Naive thymus-derived CD4-positive, alpha-beta T cell (primary cell): ENCODE data around the gene MYO5A. TPM values are rescaled to one million over a fixed set of nuclear protein-coding genes. Genes with fewer than 3 reads are reported as not detected.
A peak's percentile ranks its signal among the peaks of the same experiment; 100 is the strongest.

Experiments
- ATAC-seq: fragments of 150-1000 bp; cut with Tn5 transposase; 2 replicates; pipeline ENCODE4 v1.10.0; 2021; ENCODE audit warnings: mild to moderate bottlenecking, moderate library complexity
- CTCF ChIA-PET: fragments of 350-600 bp; sonication (Branson Sonifier 250); formaldehyde crosslinking; loops from one replicate; lab custom pipeline; 2021; ENCODE audit warnings: antibody characterized with exemption; lab: Charles Lee
- POLR2A ChIA-PET: fragments of 350-600 bp; sonication (Branson Sonifier 250); formaldehyde crosslinking; loops from one replicate; lab custom pipeline; 2021; ENCODE audit warnings: antibody characterized with exemption, inconsistent platforms; lab: Charles Lee
- DNase-seq, 9 donors: peaks; one replicate each; pipeline versions ENCODE4 v3.0.0 to v3.0.0-alpha.2; 2020 to 2022; ENCODE audit warnings: mixed read lengths in 1 of 9
- H3K27ac ChIP-seq: one replicate; pipeline ENCODE4 v1.7.0; 2013; ENCODE audit warnings: mild to moderate bottlenecking, low read depth, low read length, moderate library complexity
- H3K27me3 ChIP-seq, 2 donors: one replicate each; pipeline ENCODE4 v1.7.0; 2013; ENCODE audit warnings: low read length in 2 of 2, mild to moderate bottlenecking in 2 of 2, moderate library complexity in 2 of 2; ENCODE audit not compliant: control insufficient read depth in 2 of 2, insufficient read depth in 2 of 2
- H3K36me3 ChIP-seq, 3 experiments: 1 replicate in 2 of 3; 2 replicates in 1 of 3; pipeline ENCODE4 v1.7.0; 2013; ENCODE audit warnings: low read length in 3 of 3, mild to moderate bottlenecking in 3 of 3, moderate library complexity in 1 of 3; ENCODE audit not compliant: insufficient read depth in 3 of 3, control insufficient read depth in 2 of 3
- H3K4me1 ChIP-seq, 2 donors: one replicate each; pipeline ENCODE4 v1.7.0; 2013; ENCODE audit warnings: low read length in 2 of 2, mild to moderate bottlenecking in 2 of 2, moderate library complexity in 1 of 2; ENCODE audit not compliant: control insufficient read depth in 2 of 2, insufficient read depth in 2 of 2
- H3K4me3 ChIP-seq: 2 replicates; pipeline ENCODE4 v1.7.0; 2013; ENCODE audit warnings: mild to moderate bottlenecking, low read length
- H3K9me3 ChIP-seq, 3 experiments: 1 replicate in 2 of 3; 2 replicates in 1 of 3; pipeline ENCODE4 v1.7.0; 2013; ENCODE audit warnings: low read length in 3 of 3; ENCODE audit not compliant: control insufficient read depth in 2 of 3
- H3K27ac Mint-ChIP-seq, 9 donors: one replicate each; pipeline ENCODE4 v1.8.0; 2020 to 2022; ENCODE audit warnings: mixed read lengths in 9 of 9, mild to moderate bottlenecking in 8 of 9, moderate library complexity in 5 of 9, inconsistent platforms in 2 of 9
- H3K27me3 Mint-ChIP-seq, 5 donors: one replicate each; pipeline ENCODE4 v1.8.0; 2021 to 2022; ENCODE audit warnings: mixed read lengths in 5 of 5, mild to moderate bottlenecking in 1 of 5
- H3K36me3 Mint-ChIP-seq, 5 donors: one replicate each; pipeline ENCODE4 v1.8.0; 2020 to 2022; ENCODE audit warnings: mixed read lengths in 5 of 5, mild to moderate bottlenecking in 3 of 5, inconsistent platforms in 1 of 5
- H3K4me1 Mint-ChIP-seq, 7 donors: one replicate each; pipeline ENCODE4 v1.8.0; 2020 to 2022; ENCODE audit warnings: mixed read lengths in 7 of 7, mild to moderate bottlenecking in 3 of 7, inconsistent platforms in 1 of 7
- H3K4me3 Mint-ChIP-seq, 10 donors: one replicate each; pipeline ENCODE4 v1.8.0; 2020 to 2022; ENCODE audit warnings: mild to moderate bottlenecking in 10 of 10, mixed read lengths in 10 of 10, moderate library complexity in 6 of 10, inconsistent platforms in 2 of 10
- H3K9me3 Mint-ChIP-seq, 11 donors: one replicate each; pipeline ENCODE4 v1.8.0; 2020 to 2022; ENCODE audit warnings: mixed read lengths in 11 of 11, mild to moderate bottlenecking in 4 of 11, inconsistent platforms in 1 of 11, moderate library complexity in 1 of 11
- intact Hi-C, 2 donors: fragments of 100-400 bp; cut with micrococcal nuclease; formaldehyde crosslinking; loops; one replicate each; pipeline ENCODE4 v1.15.1; 2023
- polyA plus RNA-seq, 2 donors: library from polyadenylated mRNA; unstranded; fragments of 300-500 nt; fragmentation: Illumina TruSeq; gene quantifications; one replicate each; pipeline ENCODE4 v1.2.3, GENCODE V29; 2021
- total RNA-seq, 6 experiments: library from RNA in 5 of 6; stranded (reverse) in 5 of 6; gene quantifications; 1 replicate in 5 of 6; 2 replicates in 1 of 6; pipeline ENCODE4 v1.2.3 and lab custom pipeline; 2021 to 2026

MYO5A gene
- total and polyA plus RNA-seq, 7 experiments from 2014 or later, result 4.2 to 39.6 (median 20.8) TPM

GRCh38 chr15:52360229-52361203, 168.2 kb downstream of the MYO5A start:
- ATAC-seq, result no peak
- ChIA-PET POLR2A (no interaction called here), CTCF (no interaction called here)
- H3K4me3 Mint-ChIP-seq, result no peak overlapping the region
- Histone ChIP-seq H3K4me1 (no peaks in the 10 kb centered on the region), H3K27ac (no peak overlapping the region), H3K27me3 (no peaks in the 10 kb centered on the region), H3K4me3 (no peak overlapping the region), H3K9me3 (no peaks in the 10 kb centered on the region), H3K36me3 (peaks cover 0 to 52% (median 3%) of the 10 kb centered on the region in 3 experiments)
- peaks cover 16 to 54% (median 24%) of the 10 kb centered on the region in 5 donors for H3K36me3 Mint-ChIP-seq
- DNase-seq, result no peak
- H3K4me1 Mint-ChIP-seq, result peaks cover 0 to 4% (median 0%) of the 10 kb centered on the region in 7 donors
- peak overlapping the region in 1 of 9 donors; percentile 54 for H3K27ac Mint-ChIP-seq
- H3K9me3 Mint-ChIP-seq, result no peaks in the 10 kb centered on the region
- intact Hi-C loops, result no loop called here
- no peaks in the 10 kb centered on the region for H3K27me3 Mint-ChIP-seq

GRCh38 chr15:52359722-52360121, 169.0 kb downstream of the MYO5A start:
- no peak overlapping the region for H3K27ac Mint-ChIP-seq
- Histone ChIP-seq H3K4me1 (no peaks in the 10 kb centered on the region), H3K27ac (no peak overlapping the region), H3K36me3 (peaks cover 3 to 46% (median 5%) of the 10 kb centered on the region in 3 experiments), H3K4me3 (no peak overlapping the region), H3K27me3 (no peaks in the 10 kb centered on the region), H3K9me3 (no peaks in the 10 kb centered on the region)
- peaks cover 12 to 48% (median 20%) of the 10 kb centered on the region in 5 donors for H3K36me3 Mint-ChIP-seq
- intact Hi-C loops, result no loop called here
- H3K27me3 Mint-ChIP-seq, result no peaks in the 10 kb centered on the region
- POLR2A ChIA-PET, result no interaction called here
- H3K4me3 Mint-ChIP-seq, result no peak overlapping the region
- H3K4me1 Mint-ChIP-seq, result peaks cover 0 to 4% (median 0%) of the 10 kb centered on the region in 7 donors
- no peaks in the 10 kb centered on the region for H3K9me3 Mint-ChIP-seq
- CTCF ChIA-PET, result interaction anchor here (0.5 kb wide), 1 partner anchor 320 kb away, joined by 3 read pairs; no protein-coding TSS in a partner anchor
- ATAC-seq, result no peak
- no peak for DNase-seq

GRCh38 chr15:52357949-52358348, 170.7 kb downstream of the MYO5A start:
- peak overlapping the region in 1 of 9 donors; percentile 21 for H3K27ac Mint-ChIP-seq

GRCh38 chr15:52352086-52352485, 176.6 kb downstream of the MYO5A start:
- Histone ChIP-seq H3K27ac (no peak overlapping the region), H3K9me3 (no peaks in the 10 kb centered on the region), H3K36me3 (peaks cover 0 to 41% (median 18%) of the 10 kb centered on the region in 3 experiments), H3K27me3 (no peaks in the 10 kb centered on the region), H3K4me1 (no peaks in the 10 kb centered on the region), H3K4me3 (no peak overlapping the region)
- H3K4me3 Mint-ChIP-seq, result no peak overlapping the region
- CTCF ChIA-PET, result no interaction called here
- peaks cover 0 to 3% (median 0%) of the 10 kb centered on the region in 7 donors for H3K4me1 Mint-ChIP-seq
- H3K9me3 Mint-ChIP-seq, result peaks cover 0 to 3% (median 0%) of the 10 kb centered on the region in 11 donors
- intact Hi-C loops, result no loop called here
- H3K27ac Mint-ChIP-seq, result no peak overlapping the region
- H3K36me3 Mint-ChIP-seq, result peaks cover 7 to 45% (median 13%) of the 10 kb centered on the region in 5 donors
- POLR2A ChIA-PET, result no interaction called here
- no peak for ATAC-seq
- H3K27me3 Mint-ChIP-seq, result no peaks in the 10 kb centered on the region
- no peak for DNase-seq

More at GRCh38 chr15:52357949-52358348, 170.7 kb downstream of the MYO5A start:
- no peak for DNase-seq
- ChIA-PET CTCF (no interaction called here), POLR2A (no interaction called here)
- Histone ChIP-seq H3K27me3 (no peaks in the 10 kb centered on the region), H3K36me3 (peaks cover 3 to 52% (median 5%) of the 10 kb centered on the region in 3 experiments), H3K4me3 (no peak overlapping the region), H3K27ac (no peak overlapping the region), H3K4me1 (no peaks in the 10 kb centered on the region), H3K9me3 (no peaks in the 10 kb centered on the region)
- peaks cover 7 to 39% (median 12%) of the 10 kb centered on the region in 5 donors for H3K36me3 Mint-ChIP-seq
- peaks cover 0 to 4% (median 0%) of the 10 kb centered on the region in 7 donors for H3K4me1 Mint-ChIP-seq
- no peaks in the 10 kb centered on the region for H3K9me3 Mint-ChIP-seq
- intact Hi-C loops, result no loop called here
- no peak for ATAC-seq
- H3K4me3 Mint-ChIP-seq, result no peak overlapping the region
- no peaks in the 10 kb centered on the region for H3K27me3 Mint-ChIP-seq

- H3K27me3 Mint-ChIP-seq, result no peaks in the 10 kb centered on the region
- ChIA-PET POLR2A (no interaction called here), CTCF (no interaction called here)
- DNase-seq (no peak), ATAC-seq (peak; percentile 29)
- Histone ChIP-seq H3K27ac (no peak overlapping the region), H3K36me3 (peaks cover 0 to 41% (median 18%) of the 10 kb centered on the region in 3 experiments), H3K9me3 (no peaks in the 10 kb centered on the region), H3K4me1 (no peaks in the 10 kb centered on the region), H3K27me3 (no peaks in the 10 kb centered on the region), H3K4me3 (no peak overlapping the region)
- H3K4me1 Mint-ChIP-seq, result peaks cover 0 to 7% (median 0%) of the 10 kb centered on the region in 7 donors
- no peak overlapping the region for H3K4me3 Mint-ChIP-seq
- intact Hi-C loops, result no loop called here
- peaks cover 7 to 47% (median 13%) of the 10 kb centered on the region in 5 donors for H3K36me3 Mint-ChIP-seq
- H3K27ac Mint-ChIP-seq, result no peak overlapping the region
- H3K9me3 Mint-ChIP-seq, result peaks cover 0 to 3% (median 0%) of the 10 kb centered on the region in 11 donors
These were observed 177.3 kb downstream of the MYO5A start for GRCh38 chr15:52351206-52351908.

GRCh38 chr15:52350423-52350822, 178.3 kb downstream of the MYO5A start:
- Mint-ChIP-seq H3K27me3 (no peaks in the 10 kb centered on the region), H3K27ac (peak overlapping the region in 1 of 9 donors; percentile 30), H3K9me3 (peaks cover 0 to 3% (median 0%) of the 10 kb centered on the region in 11 donors), H3K4me1 (peaks cover 0 to 7% (median 0%) of the 10 kb centered on the region in 7 donors), H3K4me3 (no peak overlapping the region), H3K36me3 (peaks cover 7 to 44% (median 13%) of the 10 kb centered on the region in 5 donors)
- no peak overlapping the region for H3K4me3 ChIP-seq
- H3K9me3 ChIP-seq, result no peaks in the 10 kb centered on the region
- H3K4me1 ChIP-seq, result no peaks in the 10 kb centered on the region
- ATAC-seq (no peak), DNase-seq (no peak)
- CTCF ChIA-PET, result no interaction called here
- H3K27ac ChIP-seq, result no peak overlapping the region
- POLR2A ChIA-PET, result no interaction called here
- no peaks in the 10 kb centered on the region for H3K27me3 ChIP-seq
- peaks cover 0 to 44% (median 18%) of the 10 kb centered on the region in 3 experiments for H3K36me3 ChIP-seq
- intact Hi-C loops, result no loop called here
